ENCODE results near the gene MGAT3.

- no peak for TF ChIP-seq CTCF (IDR thresholded peaks at IDR 0.05; ENCODE audit: low read length)
- no peak for TF ChIP-seq EZH2 (optimal IDR thresholded peaks at IDR 0.05; ENCODE audit: low read depth, low read length)
These were observed 20.7 kb downstream of the MGAT3 start for GRCh38 chr22:39477542-39477941.

Measured in MM.1S (cell line).